NCI-H2107 (cell line): ENCODE results near the gene PUDP.
A peak's percentile ranks its signal among the peaks of the same experiment; 100 is the strongest.
"Not testable (repeated sequence)": the region's sequence is repeated elsewhere in the genome, so short reads cannot be mapped to it uniquely, and the experiment has no call there.

ENCODE experiments used
- DNase-seq: peaks from one replicate; lab custom pipeline; 2025; lab: John Stamatoyannopoulos, UW

Gene PUDP

GRCh38 chrX:7147978-7148854 lies at the start of gene PUDP:
Gene PUDP (minus strand): TSS chrX:7148153. CDS start chrX:7148113, 40 bp downstream.
- peak; percentile 68 for DNase-seq

DNA sequence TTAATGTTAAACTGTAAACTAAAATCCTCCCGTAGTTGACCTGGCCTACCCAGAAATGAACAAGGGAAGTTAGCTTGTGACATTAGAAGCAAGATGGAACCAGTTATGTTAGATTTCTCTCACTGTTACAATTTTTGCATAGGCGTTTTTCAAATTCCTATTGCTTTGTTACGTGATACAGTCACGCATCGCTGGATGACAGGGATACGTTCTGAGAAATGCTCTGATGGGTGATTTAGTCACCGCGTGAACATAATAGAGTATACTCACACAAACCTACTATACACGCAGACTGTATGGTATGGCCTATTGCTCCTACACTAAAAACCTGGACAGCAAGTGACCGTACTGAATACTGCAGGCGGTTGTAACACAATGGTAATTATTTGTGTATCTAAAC lies 46.7 kb upstream of the PUDP start:
- DNase-seq, result no peak

GRCh38 chrX:7192871-7193270 lies 44.9 kb upstream of the PUDP start:
- DNase-seq, result no peak

GRCh38 chrX:7191681-7192110 lies 43.7 kb upstream of the PUDP start:
- no peak for DNase-seq

GRCh38 chrX:7190157-7190556 lies 42.2 kb upstream of the PUDP start:
- no peak for DNase-seq

GRCh38 chrX:7188672-7189071 lies 40.7 kb upstream of the PUDP start:
- no peak for DNase-seq

GRCh38 chrX:7184816-7185215 lies 36.9 kb upstream of the PUDP start:
- no peak for DNase-seq

DNA sequence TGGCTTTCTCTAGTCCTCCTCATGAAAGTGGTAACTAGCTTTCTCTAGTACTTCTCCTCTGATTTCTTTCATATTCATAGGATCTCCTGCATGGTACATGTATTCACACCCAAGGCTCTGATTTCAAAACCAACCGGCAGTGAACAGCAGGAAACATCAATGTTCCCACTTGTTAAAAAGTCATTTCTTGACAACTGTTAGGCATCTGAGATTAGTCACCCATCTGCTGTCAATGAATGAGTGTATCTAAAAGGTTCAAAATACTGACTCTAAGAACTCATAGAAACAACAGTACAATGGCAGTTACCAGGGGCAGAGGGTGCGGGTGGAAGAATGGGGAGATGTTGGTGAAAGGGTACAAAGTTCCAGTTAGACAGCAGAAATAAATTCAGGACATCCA lies 31.5 kb upstream of the PUDP start:
- no peak for DNase-seq

- DNase-seq, result not testable (repeated sequence)
These were observed 30.9 kb upstream of the PUDP start for GRCh38 chrX:7178859-7179258.

DNA sequence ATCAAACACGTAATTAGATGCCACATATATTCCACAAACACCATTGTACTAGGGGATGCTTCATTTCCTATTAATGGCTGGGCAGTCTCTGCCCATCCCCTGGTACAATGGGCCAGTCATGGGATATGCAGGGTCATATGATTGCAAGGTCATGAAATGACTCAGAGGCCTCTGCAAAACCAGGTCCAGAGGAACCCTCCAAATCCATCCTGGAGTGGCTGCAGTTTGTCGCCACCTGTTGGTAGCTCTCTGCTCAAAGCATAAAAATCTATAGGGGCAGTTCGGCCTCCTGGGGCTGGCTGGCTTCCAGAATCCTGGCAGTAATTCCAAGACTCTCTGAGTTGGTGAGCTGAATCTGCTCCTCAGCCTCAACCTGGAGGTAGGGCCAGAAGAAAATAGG lies 22.9 kb upstream of the PUDP start:
- no peak for DNase-seq

- DNase-seq, result no peak
These were observed 21.7 kb upstream of the PUDP start for GRCh38 chrX:7169627-7170026.

- no peak for DNase-seq
These were observed 20.4 kb upstream of the PUDP start for GRCh38 chrX:7168371-7168770.

- no peak for DNase-seq
These were observed 16.2 kb upstream of the PUDP start for GRCh38 chrX:7164174-7164573.

DNA sequence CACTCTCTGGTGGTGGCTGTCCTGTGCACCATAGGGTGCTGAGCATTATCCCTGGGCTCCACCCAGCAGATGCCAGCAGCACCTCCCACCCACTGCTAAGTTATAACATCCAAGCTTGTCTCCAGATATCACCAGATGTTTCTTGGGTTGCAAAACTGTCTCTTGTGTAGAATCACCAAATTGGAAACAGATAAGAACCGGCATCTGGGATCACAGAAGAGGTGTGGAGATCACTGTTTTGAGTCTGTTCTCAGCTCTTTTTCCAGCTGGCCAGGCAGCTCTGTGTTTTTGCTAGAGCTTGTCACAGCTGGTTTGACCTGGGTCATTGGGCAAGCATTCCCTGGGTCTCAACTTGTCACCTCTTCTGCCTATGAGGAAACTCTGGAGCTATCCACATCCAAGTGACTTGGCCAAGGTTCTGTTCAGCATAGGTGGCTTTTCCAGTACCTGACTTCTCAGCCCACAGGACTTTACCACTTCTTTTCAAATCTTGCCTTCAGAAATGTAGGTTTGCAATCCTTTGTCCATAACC lies 15.3 kb upstream of the PUDP start:
- DNase-seq, result no peak

DNA sequence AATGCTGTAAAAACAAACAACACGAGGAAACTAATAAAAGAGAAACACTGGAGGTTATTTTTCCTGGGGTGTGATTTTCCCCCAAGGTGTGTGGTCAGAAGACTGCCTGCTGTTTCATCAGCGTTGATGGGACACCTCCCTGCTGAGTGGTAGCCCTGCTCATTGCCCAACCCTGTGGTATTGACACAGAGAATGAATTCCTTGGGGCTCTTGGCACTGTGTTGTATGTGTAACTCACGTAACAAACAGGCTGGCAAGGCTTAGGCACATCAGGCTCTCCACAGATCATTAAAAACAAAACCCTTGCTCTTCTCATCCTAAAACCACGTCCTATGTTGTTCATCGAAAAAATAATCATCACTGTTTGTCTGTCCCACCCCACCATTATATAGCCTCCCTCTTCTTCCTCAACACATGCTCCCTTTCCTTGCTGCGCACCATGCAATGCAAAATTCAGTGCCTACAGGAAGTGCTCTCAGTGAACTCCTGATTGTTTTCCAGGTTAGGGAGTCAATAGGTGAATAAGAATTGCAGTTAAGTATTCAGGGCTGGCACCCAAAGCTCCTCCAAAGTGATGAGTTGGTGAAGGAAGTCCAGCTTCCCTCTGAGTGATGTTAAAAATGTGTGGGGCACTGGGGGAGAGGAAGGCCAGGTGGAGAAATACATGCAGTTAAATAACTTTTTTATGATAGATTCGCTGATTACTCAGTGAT lies 11.4 kb upstream of the PUDP start:
- no peak for DNase-seq

- DNase-seq, result no peak
These were observed 10.6 kb upstream of the PUDP start for GRCh38 chrX:7158468-7158990.

GRCh38 chrX:7156879-7157278 lies 8.9 kb upstream of the PUDP start:
- DNase-seq, result no peak

- DNase-seq, result no peak
These were observed 7.2 kb upstream of the PUDP start for GRCh38 chrX:7155163-7155562.

- no peak for DNase-seq
These were observed 6.2 kb upstream of the PUDP start for GRCh38 chrX:7154041-7154597.

- DNase-seq, result no peak
These were observed 5.3 kb upstream of the PUDP start for GRCh38 chrX:7153231-7153630.

- DNase-seq, result no peak
These were observed 1.5 kb upstream of the PUDP start for GRCh38 chrX:7149411-7149810.

GRCh38 chrX:7147413-7147977 lies 458 bp downstream of the PUDP start, which contains the start of gene STS:
Gene STS (plus strand): TSS chrX:7147712. CDS start chrX:7253200, 105,488 bp downstream.
- no peak for DNase-seq
